ENCODE measurements around the gene SATB2. TPM values are rescaled to one million over a fixed set of nuclear protein-coding genes. Genes with fewer than 3 reads are reported as not detected.

The SATB2 gene
- total RNA-seq, 1 experiment from 2014 or later = 11.2 TPM

DNA sequence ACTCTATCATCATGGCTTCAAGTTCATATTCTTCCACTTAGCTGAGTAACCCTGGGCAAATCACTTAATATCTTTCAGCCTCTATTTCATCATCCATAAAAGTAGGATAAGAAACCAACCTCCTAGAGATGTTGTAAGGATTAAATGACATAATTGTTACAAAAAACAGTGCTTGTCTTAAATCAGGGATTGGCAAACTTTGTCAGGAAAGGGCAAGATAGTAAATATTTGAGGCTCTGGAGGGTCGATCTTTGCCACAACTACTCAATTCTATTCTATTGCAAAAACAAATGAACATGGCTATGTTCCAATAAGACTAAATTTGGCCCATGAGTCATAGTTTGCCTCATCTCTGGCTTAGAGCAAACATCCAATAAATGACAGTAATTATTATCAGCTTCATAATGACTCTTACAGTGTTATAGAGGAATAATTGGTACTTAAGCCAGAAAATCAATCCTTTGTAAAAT is 184.7 kb downstream of the SATB2 start:
- Mint-ChIP-seq H3K9me3 (ENCODE audit: low read depth, unreplicated experiment) (no peaks in the 10 kb centered on the region), H3K4me1 (ENCODE audit: low read depth, unreplicated experiment) (no peaks in the 10 kb centered on the region), H3K27ac (ENCODE audit: unreplicated experiment) (no peak overlapping the region), H3K27me3 (ENCODE audit: unreplicated experiment) (no peaks in the 10 kb centered on the region), H3K4me3 (ENCODE audit: low read depth, unreplicated experiment) (no peak overlapping the region), H3K36me3 (ENCODE audit: insufficient read depth, unreplicated experiment) (no peaks in the 10 kb centered on the region)
- DNase-seq = no peak
- no peak for TF ChIP-seq CTCF (IDR thresholded peaks at IDR 0.05; ENCODE audit: unreplicated experiment)
- intact Hi-C loops (cut with micrococcal nuclease; ENCODE audit: unreplicated experiment) = no loop called here
- CTCF ChIA-PET = no interaction called here
- BruUV-seq (replicated peaks) = no TSS peak

GRCh38 chr2:199261936-199262335 is 195.8 kb downstream of the SATB2 start:
- no TSS peak for BruUV-seq (replicated peaks)
- H3K4me3 Mint-ChIP-seq (ENCODE audit: low read depth, unreplicated experiment) = no peak overlapping the region
- H3K4me1 Mint-ChIP-seq (ENCODE audit: low read depth, unreplicated experiment) = peaks cover 10% of the 10 kb centered on the region
- DNase-seq = no peak
- no peaks in the 10 kb centered on the region for H3K9me3 Mint-ChIP-seq (ENCODE audit: low read depth, unreplicated experiment)
- no peak for TF ChIP-seq CTCF (IDR thresholded peaks at IDR 0.05; ENCODE audit: unreplicated experiment)
- H3K36me3 Mint-ChIP-seq (ENCODE audit: insufficient read depth, unreplicated experiment) = no peaks in the 10 kb centered on the region
- no peaks in the 10 kb centered on the region for H3K27me3 Mint-ChIP-seq (ENCODE audit: unreplicated experiment)
- CTCF ChIA-PET = no interaction called here
- H3K27ac Mint-ChIP-seq (ENCODE audit: unreplicated experiment) = no peak overlapping the region
- intact Hi-C loops (cut with micrococcal nuclease; ENCODE audit: unreplicated experiment) = no loop called here

DNA sequence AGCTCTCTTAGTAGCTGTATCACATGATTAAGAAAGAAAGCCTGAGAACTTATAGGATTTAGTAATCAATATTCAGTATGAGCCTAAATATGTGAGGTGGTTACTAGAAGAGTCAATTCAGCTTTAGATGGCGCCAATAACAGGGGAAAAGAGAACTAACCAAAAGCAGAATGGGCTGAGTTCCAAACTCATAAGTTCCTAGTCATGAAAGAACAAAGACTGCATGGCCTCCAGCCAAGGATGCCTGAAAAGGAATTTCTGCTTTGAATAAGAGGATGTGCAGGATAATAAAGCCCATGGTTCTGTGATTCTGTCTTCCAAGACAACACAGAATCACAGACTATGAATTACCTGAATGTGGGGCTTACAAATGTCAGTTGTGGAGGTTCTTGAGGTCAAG is 196.5 kb downstream of the SATB2 start:
- Mint-ChIP-seq H3K4me1 (ENCODE audit: low read depth, unreplicated experiment) (peaks cover 10% of the 10 kb centered on the region), H3K36me3 (ENCODE audit: insufficient read depth, unreplicated experiment) (no peaks in the 10 kb centered on the region), H3K27me3 (ENCODE audit: unreplicated experiment) (no peaks in the 10 kb centered on the region), H3K27ac (ENCODE audit: unreplicated experiment) (no peak overlapping the region), H3K4me3 (ENCODE audit: low read depth, unreplicated experiment) (no peak overlapping the region), H3K9me3 (ENCODE audit: low read depth, unreplicated experiment) (no peaks in the 10 kb centered on the region)
- intact Hi-C loops (cut with micrococcal nuclease; ENCODE audit: unreplicated experiment) = no loop called here
- peak; percentile 3 for DNase-seq
- no TSS peak for BruUV-seq (replicated peaks)
- TF ChIP-seq CTCF (IDR thresholded peaks at IDR 0.05; ENCODE audit: unreplicated experiment) = no peak
- CTCF ChIA-PET = no interaction called here

- DNase-seq = no peak
- H3K4me1 Mint-ChIP-seq (ENCODE audit: low read depth, unreplicated experiment) = peaks cover 10% of the 10 kb centered on the region
- no peaks in the 10 kb centered on the region for H3K27me3 Mint-ChIP-seq (ENCODE audit: unreplicated experiment)
- H3K4me3 Mint-ChIP-seq (ENCODE audit: low read depth, unreplicated experiment) = no peak overlapping the region
- intact Hi-C loops (cut with micrococcal nuclease; ENCODE audit: unreplicated experiment) = loop anchor here (10.0 kb wide), 1 partner anchor 605 kb away; no protein-coding TSS in a partner anchor
- no peak for TF ChIP-seq CTCF (IDR thresholded peaks at IDR 0.05; ENCODE audit: unreplicated experiment)
- H3K27ac Mint-ChIP-seq (ENCODE audit: unreplicated experiment) = no peak overlapping the region
- H3K36me3 Mint-ChIP-seq (ENCODE audit: insufficient read depth, unreplicated experiment) = no peaks in the 10 kb centered on the region
- H3K9me3 Mint-ChIP-seq (ENCODE audit: low read depth, unreplicated experiment) = no peaks in the 10 kb centered on the region
- CTCF ChIA-PET = no interaction called here
- no TSS peak for BruUV-seq (replicated peaks)
These were observed 198.1 kb downstream of the SATB2 start for GRCh38 chr2:199259671-199260070.

All from Calu3 (cell line).